Endodermal cell (in vitro differentiated cells): ENCODE measurements around the gene HEMGN. TPM values are rescaled to one million over a fixed set of nuclear protein-coding genes. Genes with fewer than 3 reads are reported as not detected.
"Not testable (repeated sequence)": the region's sequence is repeated elsewhere in the genome, so short reads cannot be mapped to it uniquely, and the experiment has no call there.

Experiments used
- DNase-seq: peaks from one replicate; pipeline ENCODE4 v3.0.0-alpha.2; 2017
- H3K27ac ChIP-seq: 2 replicates; pipeline ENCODE4 v1.5.1; 2013; ENCODE audit warnings: mild to moderate bottlenecking, low read depth, low read length, moderate library complexity
- H3K27me3 ChIP-seq: 2 replicates; pipeline ENCODE4 v1.6.1; 2013; ENCODE audit warnings: mild to moderate bottlenecking, low read length, moderate library complexity; ENCODE audit not compliant: insufficient read depth, control insufficient read depth, poor library complexity, severe bottlenecking
- H3K36me3 ChIP-seq: 2 replicates; pipeline ENCODE4 v1.7.0; 2013; ENCODE audit warnings: mild to moderate bottlenecking, low read length, moderate library complexity; ENCODE audit not compliant: control insufficient read depth, insufficient read depth
- H3K4me1 ChIP-seq: one replicate; pipeline ENCODE4 v1.7.0; 2013; ENCODE audit warnings: low read length; ENCODE audit not compliant: control insufficient read depth, insufficient read depth
- H3K4me3 ChIP-seq: 2 replicates; pipeline ENCODE4 v1.5.1; 2013; ENCODE audit warnings: mild to moderate bottlenecking, low read length, moderate library complexity
- H3K9ac ChIP-seq: 2 replicates; pipeline ENCODE4 v1.6.1; 2013; ENCODE audit warnings: mild to moderate bottlenecking, low read length, moderate library complexity; ENCODE audit not compliant: poor library complexity, severe bottlenecking; ENCODE audit errors: extremely low read depth
- H3K9me3 ChIP-seq: 2 replicates; pipeline ENCODE4 v1.6.1; 2013; ENCODE audit warnings: mild to moderate bottlenecking, low read length, moderate library complexity; ENCODE audit not compliant: control insufficient read depth
- H3K27ac Mint-ChIP-seq: 2 replicates; pipeline ENCODE4 v1.8.0; 2020; ENCODE audit warnings: mixed read lengths
- H3K27me3 Mint-ChIP-seq: 2 replicates; pipeline ENCODE4 v1.8.0; 2021; ENCODE audit warnings: mild to moderate bottlenecking, mixed read lengths; ENCODE audit not compliant: insufficient read depth
- H3K36me3 Mint-ChIP-seq: 2 replicates; pipeline ENCODE4 v1.8.0; 2020; ENCODE audit warnings: low read depth, mixed read lengths
- H3K4me1 Mint-ChIP-seq: 2 replicates; pipeline ENCODE4 v1.8.0; 2020; ENCODE audit warnings: mixed read lengths
- H3K4me3 Mint-ChIP-seq: 2 replicates; pipeline ENCODE4 v1.8.0; 2020; ENCODE audit warnings: mild to moderate bottlenecking, moderate library complexity, mixed read lengths
- H3K9me3 Mint-ChIP-seq: 2 replicates; pipeline ENCODE4 v1.8.0; 2020; ENCODE audit warnings: mild to moderate bottlenecking, mixed read lengths
- CTCF ChIP-seq: fragments of 200-600 bp; sonication (generic); conservative IDR thresholded peaks from 2 replicates; pipeline ENCODE4 v1.5.0; 2021; ENCODE audit warnings: antibody characterized with exemption, mild to moderate bottlenecking
- WGBS, 2 experiments: methylation state at CpG; one replicate each; pipeline versions ENCODE4 v1.1.5 to v1.1.7; 2013; ENCODE audit warnings: missing lambda C conversion rate in 2 of 2, mixed read lengths in 1 of 2; ENCODE audit not compliant: insufficient coverage in 1 of 2, insufficient read length in 1 of 2; 5-methylcytosine and 5-hydroxymethylcytosine counted together
- total RNA-seq, 2 donors: library from RNA; stranded (reverse); fragmentation: NEBNext Ultra II Directional in 1 of 2; extraction: Animal tissue kit (Norgen Biotek cat#: 25700) in 1 of 2; gene quantifications; 2 replicates in 1 of 2; 3 replicates in 1 of 2; pipeline ENCODE4 v1.2.1, GENCODE V29; 2021

HEMGN gene
- total RNA-seq, 2 donors from 2014 or later: not detected

- no peak overlapping the region for H3K4me3 Mint-ChIP-seq
- DNase-seq: no peak
- peaks cover 79% of the 10 kb centered on the region for H3K27me3 ChIP-seq
Observed at GRCh38 chr9:97979788-97980478, 42.0 kb upstream of the HEMGN start.

GRCh38 chr9:97978371-97979130 is 40.6 kb upstream of the HEMGN start:
- peaks cover 88% of the 10 kb centered on the region for H3K27me3 ChIP-seq
- H3K9me3 ChIP-seq: no peaks in the 10 kb centered on the region
- H3K27me3 Mint-ChIP-seq: peaks cover 90% of the 10 kb centered on the region
- H3K4me1 ChIP-seq: no peaks in the 10 kb centered on the region
- H3K9me3 Mint-ChIP-seq: no peaks in the 10 kb centered on the region
- WGBS, 2 experiments: 75 to 87% methylated on average over 1 to 3 of the region's 3 CpGs
- H3K27ac ChIP-seq: no peak overlapping the region
- no peaks in the 10 kb centered on the region for H3K36me3 ChIP-seq
- no peak overlapping the region for H3K27ac Mint-ChIP-seq
- H3K4me1 Mint-ChIP-seq: peaks cover 4% of the 10 kb centered on the region
- no peak overlapping the region for H3K4me3 Mint-ChIP-seq
- TF ChIP-seq CTCF: no peak
- no peak overlapping the region for H3K9ac ChIP-seq
- H3K36me3 Mint-ChIP-seq: no peaks in the 10 kb centered on the region
- DNase-seq: no peak
- no peak overlapping the region for H3K4me3 ChIP-seq

More at GRCh38 chr9:97979788-97980478, 42.0 kb upstream of the HEMGN start:
- Mint-ChIP-seq H3K36me3 (no peaks in the 10 kb centered on the region), H3K27ac (no peak overlapping the region), H3K9me3 (no peaks in the 10 kb centered on the region), H3K27me3 (peaks cover 76% of the 10 kb centered on the region), H3K4me1 (peaks cover 4% of the 10 kb centered on the region)
- Histone ChIP-seq H3K9ac (no peak overlapping the region), H3K9me3 (no peaks in the 10 kb centered on the region), H3K36me3 (no peaks in the 10 kb centered on the region), H3K4me3 (no peak overlapping the region), H3K4me1 (no peaks in the 10 kb centered on the region), H3K27ac (no peak overlapping the region)
- WGBS, 2 experiments: 82 to 88% methylated on average over 4 to 6 of the region's 7 CpGs
- no peak for TF ChIP-seq CTCF

GRCh38 chr9:97976633-97977032 is 38.7 kb upstream of the HEMGN start:
- peaks cover 95% of the 10 kb centered on the region for H3K27me3 ChIP-seq
- H3K9ac ChIP-seq, H3K9me3 Mint-ChIP-seq, DNase-seq, H3K4me3 ChIP-seq, H3K4me3 Mint-ChIP-seq, H3K27ac Mint-ChIP-seq, H3K9me3 ChIP-seq, H3K4me1 Mint-ChIP-seq, H3K36me3 Mint-ChIP-seq, H3K36me3 ChIP-seq, H3K4me1 ChIP-seq, H3K27ac ChIP-seq: not testable (repeated sequence)
- 90 to 95% methylated on average over 9 to 10 of the region's 10 CpGs for WGBS, 2 experiments
- peaks cover 100% of the 10 kb centered on the region for H3K27me3 Mint-ChIP-seq
